NB4 (cell line): ENCODE data around the gene RARG.

Source experiments
- CTCF ChIP-seq: IDR thresholded peaks from one replicate; pipeline ENCODE4 v1.5.1; 2012; ENCODE audit warnings: low read depth, low read length
- POLR2A ChIP-seq: IDR thresholded peaks from 2 replicates; pipeline ENCODE4 v1.6.1; 2011; ENCODE audit warnings: mild to moderate bottlenecking; ENCODE audit not compliant: insufficient read length; ENCODE audit errors: extremely low read depth
- TF ChIP-seq, protein P1 (sequence below): IDR thresholded peaks from 2 replicates; pipeline ENCODE4 v1.6.1; 2011; ENCODE audit warnings: low read depth, low read length

DNA sequence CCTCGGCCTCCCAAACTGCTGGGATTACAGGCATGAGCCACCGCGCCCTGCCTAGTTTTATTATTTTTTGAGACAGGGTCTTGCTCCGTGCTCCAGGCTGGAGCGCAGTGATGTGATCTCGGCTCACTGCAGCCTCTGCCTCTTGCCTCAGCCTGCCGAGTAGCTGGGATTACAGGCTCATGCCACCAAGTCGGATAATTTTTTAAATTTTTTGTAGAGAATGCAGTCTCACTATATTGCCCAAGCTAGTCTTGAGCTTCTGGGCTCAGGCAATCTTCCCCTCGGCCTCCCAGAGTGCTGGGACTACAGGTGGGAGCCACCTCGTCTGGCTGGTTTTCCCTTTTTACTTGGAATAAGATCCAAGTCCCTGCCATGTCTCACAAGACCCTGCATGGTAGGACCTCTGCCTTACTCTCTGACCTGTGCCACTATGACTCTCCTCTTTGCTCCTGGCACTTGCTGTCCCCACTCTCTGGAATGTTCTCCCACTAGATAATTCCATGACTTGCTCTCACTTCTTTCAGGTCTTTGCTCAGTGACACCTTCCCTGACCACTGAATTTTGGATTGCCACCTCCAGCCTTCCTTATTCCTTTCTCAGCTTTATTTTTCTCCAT is 7.7 kb upstream of the RARG start:
- TF ChIP-seq, protein P1, sequence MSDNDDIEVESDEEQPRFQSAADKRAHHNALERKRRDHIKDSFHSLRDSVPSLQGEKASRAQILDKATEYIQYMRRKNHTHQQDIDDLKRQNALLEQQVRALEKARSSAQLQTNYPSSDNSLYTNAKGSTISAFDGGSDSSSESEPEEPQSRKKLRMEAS = no peak
- TF ChIP-seq POLR2A (no peak), CTCF (no peak)
